A673 (cell line): ENCODE results near the gene ETV6. TPM values are rescaled to one million over a fixed set of nuclear protein-coding genes. Genes with fewer than 3 reads are reported as not detected.

Experiments used
- BruUV-seq: library from RNA; stranded (reverse); fragments of 400-500 nt; replicated peaks from 2 replicates; lab custom pipeline; 2021; lab: Mats Ljungman, UMichigan
- CTCF ChIA-PET: fragments of 300-600 bp; sonication (Branson Sonifier 250); formaldehyde crosslinking; loops from one replicate; lab custom pipeline; 2022; ENCODE audit warnings: antibody characterized with exemption; lab: Charles Lee
- POLR2A ChIA-PET: fragments of 300-600 bp; sonication (Branson Sonifier 250); formaldehyde crosslinking; loops from one replicate; lab custom pipeline; 2022; ENCODE audit warnings: antibody characterized with exemption; ENCODE audit not compliant: low non-redundant PET; lab: Charles Lee
- DNase-seq: peaks from one replicate; pipeline ENCODE4 v3.0.0-alpha.2; 2015; ENCODE audit warnings: low spot score
- H3K27ac ChIP-seq: fragments of 200-600 bp; sonication (generic); 2 replicates; pipeline ENCODE4 v1.5.1; 2016; ENCODE audit warnings: mixed run types, low read depth, mild to moderate bottlenecking, mixed read lengths, antibody characterized with exemption, low read length; ENCODE audit not compliant: poor library complexity, severe bottlenecking
- H3K27me3 ChIP-seq: fragments of 200-600 bp; sonication (generic); replicated peaks from 2 replicates; pipeline ENCODE4 v1.6.1; 2017; ENCODE audit warnings: mixed run types, low read depth, mild to moderate bottlenecking, mixed read lengths, antibody characterized with exemption, low read length; ENCODE audit not compliant: insufficient read depth, poor library complexity
- H3K36me3 ChIP-seq: fragments of 200-600 bp; sonication (generic); 2 replicates; pipeline ENCODE4 v1.6.1; 2016; ENCODE audit warnings: mixed run types, mild to moderate bottlenecking, mixed read lengths, antibody characterized with exemption, low read length; ENCODE audit not compliant: insufficient read depth, poor library complexity, severe bottlenecking
- H3K4me1 ChIP-seq: fragments of 200-600 bp; sonication (generic); 2 replicates; pipeline ENCODE4 v1.6.1; 2017; ENCODE audit warnings: mixed run types, mild to moderate bottlenecking, mixed read lengths, antibody characterized with exemption, low read length; ENCODE audit not compliant: insufficient read depth, poor library complexity, severe bottlenecking
- H3K4me3 ChIP-seq: fragments of 200-600 bp; sonication (generic); 2 replicates; pipeline ENCODE4 v1.5.1; 2016; ENCODE audit warnings: low read depth, mixed run types, mild to moderate bottlenecking, mixed read lengths, low read length; ENCODE audit not compliant: poor library complexity, severe bottlenecking
- H3K9me3 ChIP-seq: fragments of 200-600 bp; sonication (generic); 2 replicates; pipeline ENCODE4 v1.6.1; 2016; ENCODE audit warnings: mixed run types, low read depth, mild to moderate bottlenecking, mixed read lengths, antibody characterized with exemption, low read length; ENCODE audit not compliant: poor library complexity, severe bottlenecking
- EZH2 ChIP-seq: fragments of 200-600 bp; sonication (generic); IDR thresholded peaks from 2 replicates; pipeline ENCODE4 v1.6.1; 2017; ENCODE audit warnings: borderline replicate concordance, low read depth, mild to moderate bottlenecking, mixed read lengths, antibody characterized with exemption, low read length; ENCODE audit not compliant: poor library complexity, severe bottlenecking
- intact Hi-C: fragments of 100-400 bp; cut with micrococcal nuclease; formaldehyde crosslinking; loops from one replicate; pipeline ENCODE4 v1.10.0; 2022; ENCODE audit not compliant: unreplicated experiment
- total RNA-seq: library from RNA; stranded (reverse); gene quantifications from 2 replicates; pipeline ENCODE4 v1.2.3, GENCODE V29; 2021
- TF ChIP-seq, protein P1 (sequence below): fragments of 300-800, 200-600 bp; sonication (generic); conservative IDR thresholded peaks from 2 replicates; pipeline ENCODE4 v1.5.1; 2017; ENCODE audit warnings: low read depth, mild to moderate bottlenecking, antibody characterized with exemption, low read length, moderate library complexity, mixed read lengths

Gene ETV6
- total RNA-seq, 1 experiment from 2014 or later, result 32.4 TPM

- POLR2A ChIA-PET, result no interaction called here
- CTCF ChIA-PET, result no interaction called here
- intact Hi-C loops, result no loop called here
Observed at GRCh38 chr12:11861864-11862600, 212.6 kb downstream of the ETV6 start.

GRCh38 chr12:11862798-11863197 lies 213.3 kb downstream of the ETV6 start:
- POLR2A ChIA-PET, result no interaction called here
- BruUV-seq, result no TSS peak
- peak overlapping the region; percentile 85 for H3K27ac ChIP-seq
- no peaks in the 10 kb centered on the region for H3K27me3 ChIP-seq
- no peak overlapping the region for H3K4me3 ChIP-seq
- peaks cover 45% of the 10 kb centered on the region for H3K4me1 ChIP-seq
- CTCF ChIA-PET, result no interaction called here
- H3K9me3 ChIP-seq, result peaks cover 11% of the 10 kb centered on the region
- intact Hi-C loops, result no loop called here
- DNase-seq, result no peak
- TF ChIP-seq EZH2, result no peak
- TF ChIP-seq, protein P1, sequence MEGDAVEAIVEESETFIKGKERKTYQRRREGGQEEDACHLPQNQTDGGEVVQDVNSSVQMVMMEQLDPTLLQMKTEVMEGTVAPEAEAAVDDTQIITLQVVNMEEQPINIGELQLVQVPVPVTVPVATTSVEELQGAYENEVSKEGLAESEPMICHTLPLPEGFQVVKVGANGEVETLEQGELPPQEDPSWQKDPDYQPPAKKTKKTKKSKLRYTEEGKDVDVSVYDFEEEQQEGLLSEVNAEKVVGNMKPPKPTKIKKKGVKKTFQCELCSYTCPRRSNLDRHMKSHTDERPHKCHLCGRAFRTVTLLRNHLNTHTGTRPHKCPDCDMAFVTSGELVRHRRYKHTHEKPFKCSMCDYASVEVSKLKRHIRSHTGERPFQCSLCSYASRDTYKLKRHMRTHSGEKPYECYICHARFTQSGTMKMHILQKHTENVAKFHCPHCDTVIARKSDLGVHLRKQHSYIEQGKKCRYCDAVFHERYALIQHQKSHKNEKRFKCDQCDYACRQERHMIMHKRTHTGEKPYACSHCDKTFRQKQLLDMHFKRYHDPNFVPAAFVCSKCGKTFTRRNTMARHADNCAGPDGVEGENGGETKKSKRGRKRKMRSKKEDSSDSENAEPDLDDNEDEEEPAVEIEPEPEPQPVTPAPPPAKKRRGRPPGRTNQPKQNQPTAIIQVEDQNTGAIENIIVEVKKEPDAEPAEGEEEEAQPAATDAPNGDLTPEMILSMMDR, result no peak
- no peaks in the 10 kb centered on the region for H3K36me3 ChIP-seq

More at GRCh38 chr12:11861864-11862600, 212.6 kb downstream of the ETV6 start:
- no peak for TF ChIP-seq EZH2
- TF ChIP-seq, protein P1, result no peak
- peaks cover 45% of the 10 kb centered on the region for H3K4me1 ChIP-seq
- DNase-seq, result no peak
- peak overlapping the region; percentile 85 for H3K27ac ChIP-seq
- peaks cover 11% of the 10 kb centered on the region for H3K9me3 ChIP-seq
- no TSS peak for BruUV-seq
- no peak overlapping the region for H3K4me3 ChIP-seq
- H3K36me3 ChIP-seq, result no peaks in the 10 kb centered on the region
- no peaks in the 10 kb centered on the region for H3K27me3 ChIP-seq

- TF ChIP-seq, protein P1, result no peak
- no peak for TF ChIP-seq EZH2
- peaks cover 44% of the 10 kb centered on the region for H3K4me1 ChIP-seq
- H3K27me3 ChIP-seq, result no peaks in the 10 kb centered on the region
- intact Hi-C loops, result no loop called here
- H3K4me3 ChIP-seq, result no peak overlapping the region
- CTCF ChIA-PET, result no interaction called here
- no peaks in the 10 kb centered on the region for H3K36me3 ChIP-seq
- POLR2A ChIA-PET, result no interaction called here
- peaks cover 11% of the 10 kb centered on the region for H3K9me3 ChIP-seq
- no TSS peak for BruUV-seq
- no peak for DNase-seq
- H3K27ac ChIP-seq, result peak overlapping the region; percentile 85
Observed at GRCh38 chr12:11863478-11863906, 214.0 kb downstream of the ETV6 start.
